GM23338 (cell line): ENCODE data around the gene AK3. TPM values are rescaled to one million over a fixed set of nuclear protein-coding genes. Genes with fewer than 3 reads are reported as not detected.

ENCODE experiments used
- ATAC-seq: fragments of 200-7000 bp; cut with Tn5 transposase; 3 replicates; pipeline ENCODE4 v1.9.1; 2020
- DNase-seq: peaks from one replicate; pipeline ENCODE4 v3.0.0-alpha.2; 2015; ENCODE audit warnings: low spot score
- H2AFZ ChIP-seq: fragments of 200-600 bp; sonication (generic); 2 replicates; pipeline ENCODE4 v1.8.0; 2016; ENCODE audit warnings: antibody characterized with exemption, mild to moderate bottlenecking, moderate library complexity
- H3F3A ChIP-seq: fragments of 200-600 bp; sonication (generic); replicated peaks from 2 replicates; pipeline ENCODE4 v1.8.0; 2017; ENCODE audit warnings: antibody characterized with exemption, mixed run types, low read depth
- H3K27ac ChIP-seq: fragments of 200-600 bp; sonication (generic); 2 replicates; pipeline ENCODE4 v1.6.1; 2016; ENCODE audit warnings: low read depth
- H3K27me3 ChIP-seq: fragments of 200-600 bp; sonication (generic); 2 replicates; pipeline ENCODE4 v1.8.0; 2016; ENCODE audit warnings: mild to moderate bottlenecking, mixed run types, moderate library complexity; ENCODE audit not compliant: insufficient read depth
- H3K36me3 ChIP-seq: fragments of 200-600 bp; sonication (generic); 2 replicates; pipeline ENCODE4 v1.8.0; 2016; ENCODE audit warnings: mild to moderate bottlenecking; ENCODE audit not compliant: insufficient read depth
- H3K4me1 ChIP-seq: fragments of 200-600 bp; sonication (generic); 2 replicates; pipeline ENCODE4 v1.8.0; 2016; ENCODE audit warnings: mild to moderate bottlenecking, moderate library complexity; ENCODE audit not compliant: insufficient read depth
- H3K4me2 ChIP-seq: fragments of 200-600 bp; sonication (generic); 2 replicates; pipeline ENCODE4 v1.7.1; 2017; ENCODE audit warnings: mixed run types
- H3K4me3 ChIP-seq: fragments of 200-600 bp; sonication (generic); 2 replicates; pipeline ENCODE4 v1.6.1; 2016; ENCODE audit warnings: mixed run types
- H3K79me2 ChIP-seq: fragments of 200-600 bp; sonication (generic); replicated peaks from 2 replicates; pipeline ENCODE4 v1.8.0; 2017; ENCODE audit warnings: mild to moderate bottlenecking; ENCODE audit not compliant: insufficient read depth
- H3K9me2 ChIP-seq: fragments of 200-600 bp; sonication (generic); 2 replicates; pipeline ENCODE4 v1.8.0; 2017; ENCODE audit not compliant: insufficient read depth
- H4K20me1 ChIP-seq: fragments of 200-600 bp; sonication (generic); replicated peaks from 2 replicates; pipeline ENCODE4 v1.8.0; 2017; ENCODE audit warnings: mild to moderate bottlenecking; ENCODE audit not compliant: insufficient read depth
- H3K27ac Mint-ChIP-seq: 2 replicates; pipeline ENCODE4 v1.8.0; 2020; ENCODE audit warnings: inconsistent platforms, mild to moderate bottlenecking, moderate library complexity, mixed read lengths
- H3K27me3 Mint-ChIP-seq: 3 replicates; pipeline ENCODE4 v1.8.0; 2022; ENCODE audit warnings: low read depth, mild to moderate bottlenecking, moderate library complexity, mixed read lengths, inconsistent platforms; ENCODE audit not compliant: insufficient read depth, poor library complexity
- H3K36me3 Mint-ChIP-seq: 3 replicates; pipeline ENCODE4 v1.8.0; 2021; ENCODE audit warnings: low read depth, mild to moderate bottlenecking, inconsistent platforms, moderate library complexity, mixed read lengths
- H3K4me1 Mint-ChIP-seq: 3 replicates; pipeline ENCODE4 v1.8.0; 2020; ENCODE audit warnings: mild to moderate bottlenecking, inconsistent platforms, mixed read lengths
- H3K4me3 Mint-ChIP-seq: 3 replicates; pipeline ENCODE4 v1.8.0; 2021; ENCODE audit warnings: moderate library complexity, mild to moderate bottlenecking, inconsistent platforms, mixed read lengths
- H3K9me3 Mint-ChIP-seq: 3 replicates; pipeline ENCODE4 v1.8.0; 2020; ENCODE audit warnings: moderate library complexity, mild to moderate bottlenecking, inconsistent platforms, mixed read lengths
- EZH2 ChIP-seq: fragments of 200-600 bp; sonication (generic); IDR thresholded peaks from one replicate; pipeline ENCODE4 v1.8.0; 2017; ENCODE audit warnings: antibody characterized with exemption, mild to moderate bottlenecking, low read depth; ENCODE audit not compliant: unreplicated experiment
- EZH2phosphoT487 ChIP-seq: fragments of 200-600 bp; sonication (generic); IDR thresholded peaks from one replicate; pipeline ENCODE4 v1.8.1; 2018; ENCODE audit warnings: antibody characterized with exemption; ENCODE audit not compliant: unreplicated experiment
- JUNB ChIP-seq: IDR thresholded peaks from one replicate; pipeline ENCODE4 v1.6.1; 2016; ENCODE audit warnings: antibody characterized with exemption; ENCODE audit not compliant: unreplicated experiment
- NANOG ChIP-seq: IDR thresholded peaks from 2 replicates; pipeline ENCODE4 v1.6.1; 2016; ENCODE audit warnings: antibody characterized with exemption, borderline replicate concordance
- STAT1 ChIP-seq: IDR thresholded peaks from one replicate; pipeline ENCODE4 v1.6.1; 2016; ENCODE audit warnings: antibody characterized with exemption; ENCODE audit not compliant: unreplicated experiment
- ZNF331 ChIP-seq: fragments of 250-450 bp; sonication (Bioruptor Pico); IDR thresholded peaks from 2 replicates; pipeline ENCODE4 v1.5.0; 2020; ENCODE audit warnings: low read depth, mild to moderate bottlenecking, moderate library complexity
- polyA plus RNA-seq: library from polyadenylated mRNA; unstranded; fragments of >200 nt; fragmentation: Nextera tagmentation; extraction: Ambion mirVana; gene quantifications from 2 replicates; pipeline ENCODE4 v1.2.1, GENCODE V29; 2016
- total RNA-seq: library from RNA; depleted of rRNA; stranded (reverse); fragments of >200 nt; shearing (Covaris generic); gene quantifications from 2 replicates; pipeline ENCODE4 v1.2.3, GENCODE V29; 2014
- TF ChIP-seq, protein P1 (sequence below): IDR thresholded peaks from 2 replicates; pipeline ENCODE4 v1.6.1; 2016; ENCODE audit warnings: antibody characterized with exemption
- TF ChIP-seq, protein P2 (sequence below), 2 experiments: fragments of 200-600 bp in 1 of 2; sonication (generic) in 1 of 2; conservative IDR thresholded peaks; 2 replicates each; pipeline versions ENCODE4 v1.5.1 to v1.6.1; 2016 to 2017; ENCODE audit warnings: antibody characterized with exemption in 2 of 2, low read depth in 2 of 2, mild to moderate bottlenecking in 2 of 2, moderate library complexity in 1 of 2
- TF ChIP-seq, protein P3 (sequence below): IDR thresholded peaks from one replicate; pipeline ENCODE4 v1.6.1; 2018; ENCODE audit warnings: antibody characterized with exemption; ENCODE audit not compliant: unreplicated experiment
- TF ChIP-seq, protein P4 (sequence below): fragments of 250-450 bp; sonication (Bioruptor Pico); IDR thresholded peaks from 2 replicates; pipeline ENCODE4 v1.5.0; 2020; ENCODE audit warnings: mild to moderate bottlenecking, moderate library complexity

Gene AK3
- total and polyA plus RNA-seq, 2 experiments from 2014 or later: 30.1 to 40.2 TPM

DNA sequence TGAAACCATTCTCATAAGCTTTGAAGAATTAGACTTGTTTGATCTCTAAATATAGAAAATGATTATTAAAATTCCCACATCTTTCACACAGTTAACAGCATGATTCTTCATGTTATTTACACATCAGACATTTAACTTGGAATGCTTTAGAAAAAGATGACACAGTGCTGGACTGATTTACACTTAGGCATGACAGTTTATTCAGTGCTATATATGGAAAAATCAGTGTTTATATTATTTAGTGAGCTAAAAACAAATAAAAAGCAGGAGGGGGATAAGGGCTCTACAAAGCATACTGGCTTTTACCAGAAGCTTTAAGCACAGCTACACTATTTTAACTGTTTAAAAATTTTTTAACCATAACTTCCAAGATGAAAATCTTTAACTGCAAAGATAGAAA is 31.6 kb downstream of the AK3 start:
- H3F3A ChIP-seq: no peaks in the 10 kb centered on the region
- Mint-ChIP-seq H3K4me3 (no peak overlapping the region), H3K27me3 (no peaks in the 10 kb centered on the region), H3K4me1 (no peaks in the 10 kb centered on the region), H3K36me3 (peaks cover 14% of the 10 kb centered on the region), H3K9me3 (peaks cover 3% of the 10 kb centered on the region; the same call in 2 of the 3 replicates), H3K27ac (no peak overlapping the region)
- H3K27me3 ChIP-seq: no peaks in the 10 kb centered on the region
- no peak overlapping the region for H2AFZ ChIP-seq
- DNase-seq (no peak), ATAC-seq (no peak)
- no peaks in the 10 kb centered on the region for H4K20me1 ChIP-seq
- no peak overlapping the region for H3K4me2 ChIP-seq
- no peak overlapping the region for H3K4me3 ChIP-seq
- H3K4me1 ChIP-seq: no peaks in the 10 kb centered on the region
- no peaks in the 10 kb centered on the region for H3K79me2 ChIP-seq
- H3K9me2 ChIP-seq: no peaks in the 10 kb centered on the region
- TF ChIP-seq ZNF331 (CRISPR knock-in tag) (no peak), EZH2phosphoT487 (no peak), EZH2 (no peak), STAT1 (no peak), JUNB (no peak), NANOG (no peak)
- TF ChIP-seq, protein P1, sequence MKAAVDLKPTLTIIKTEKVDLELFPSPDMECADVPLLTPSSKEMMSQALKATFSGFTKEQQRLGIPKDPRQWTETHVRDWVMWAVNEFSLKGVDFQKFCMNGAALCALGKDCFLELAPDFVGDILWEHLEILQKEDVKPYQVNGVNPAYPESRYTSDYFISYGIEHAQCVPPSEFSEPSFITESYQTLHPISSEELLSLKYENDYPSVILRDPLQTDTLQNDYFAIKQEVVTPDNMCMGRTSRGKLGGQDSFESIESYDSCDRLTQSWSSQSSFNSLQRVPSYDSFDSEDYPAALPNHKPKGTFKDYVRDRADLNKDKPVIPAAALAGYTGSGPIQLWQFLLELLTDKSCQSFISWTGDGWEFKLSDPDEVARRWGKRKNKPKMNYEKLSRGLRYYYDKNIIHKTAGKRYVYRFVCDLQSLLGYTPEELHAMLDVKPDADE: no peak
- TF ChIP-seq, protein P2, sequence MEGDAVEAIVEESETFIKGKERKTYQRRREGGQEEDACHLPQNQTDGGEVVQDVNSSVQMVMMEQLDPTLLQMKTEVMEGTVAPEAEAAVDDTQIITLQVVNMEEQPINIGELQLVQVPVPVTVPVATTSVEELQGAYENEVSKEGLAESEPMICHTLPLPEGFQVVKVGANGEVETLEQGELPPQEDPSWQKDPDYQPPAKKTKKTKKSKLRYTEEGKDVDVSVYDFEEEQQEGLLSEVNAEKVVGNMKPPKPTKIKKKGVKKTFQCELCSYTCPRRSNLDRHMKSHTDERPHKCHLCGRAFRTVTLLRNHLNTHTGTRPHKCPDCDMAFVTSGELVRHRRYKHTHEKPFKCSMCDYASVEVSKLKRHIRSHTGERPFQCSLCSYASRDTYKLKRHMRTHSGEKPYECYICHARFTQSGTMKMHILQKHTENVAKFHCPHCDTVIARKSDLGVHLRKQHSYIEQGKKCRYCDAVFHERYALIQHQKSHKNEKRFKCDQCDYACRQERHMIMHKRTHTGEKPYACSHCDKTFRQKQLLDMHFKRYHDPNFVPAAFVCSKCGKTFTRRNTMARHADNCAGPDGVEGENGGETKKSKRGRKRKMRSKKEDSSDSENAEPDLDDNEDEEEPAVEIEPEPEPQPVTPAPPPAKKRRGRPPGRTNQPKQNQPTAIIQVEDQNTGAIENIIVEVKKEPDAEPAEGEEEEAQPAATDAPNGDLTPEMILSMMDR (conservative IDR thresholded peaks at IDR 0.05; ENCODE audit: low read depth in 2 of 2): no peak
- TF ChIP-seq, protein P3, sequence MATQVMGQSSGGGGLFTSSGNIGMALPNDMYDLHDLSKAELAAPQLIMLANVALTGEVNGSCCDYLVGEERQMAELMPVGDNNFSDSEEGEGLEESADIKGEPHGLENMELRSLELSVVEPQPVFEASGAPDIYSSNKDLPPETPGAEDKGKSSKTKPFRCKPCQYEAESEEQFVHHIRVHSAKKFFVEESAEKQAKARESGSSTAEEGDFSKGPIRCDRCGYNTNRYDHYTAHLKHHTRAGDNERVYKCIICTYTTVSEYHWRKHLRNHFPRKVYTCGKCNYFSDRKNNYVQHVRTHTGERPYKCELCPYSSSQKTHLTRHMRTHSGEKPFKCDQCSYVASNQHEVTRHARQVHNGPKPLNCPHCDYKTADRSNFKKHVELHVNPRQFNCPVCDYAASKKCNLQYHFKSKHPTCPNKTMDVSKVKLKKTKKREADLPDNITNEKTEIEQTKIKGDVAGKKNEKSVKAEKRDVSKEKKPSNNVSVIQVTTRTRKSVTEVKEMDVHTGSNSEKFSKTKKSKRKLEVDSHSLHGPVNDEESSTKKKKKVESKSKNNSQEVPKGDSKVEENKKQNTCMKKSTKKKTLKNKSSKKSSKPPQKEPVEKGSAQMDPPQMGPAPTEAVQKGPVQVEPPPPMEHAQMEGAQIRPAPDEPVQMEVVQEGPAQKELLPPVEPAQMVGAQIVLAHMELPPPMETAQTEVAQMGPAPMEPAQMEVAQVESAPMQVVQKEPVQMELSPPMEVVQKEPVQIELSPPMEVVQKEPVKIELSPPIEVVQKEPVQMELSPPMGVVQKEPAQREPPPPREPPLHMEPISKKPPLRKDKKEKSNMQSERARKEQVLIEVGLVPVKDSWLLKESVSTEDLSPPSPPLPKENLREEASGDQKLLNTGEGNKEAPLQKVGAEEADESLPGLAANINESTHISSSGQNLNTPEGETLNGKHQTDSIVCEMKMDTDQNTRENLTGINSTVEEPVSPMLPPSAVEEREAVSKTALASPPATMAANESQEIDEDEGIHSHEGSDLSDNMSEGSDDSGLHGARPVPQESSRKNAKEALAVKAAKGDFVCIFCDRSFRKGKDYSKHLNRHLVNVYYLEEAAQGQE: no peak
- TF ChIP-seq, protein P4, sequence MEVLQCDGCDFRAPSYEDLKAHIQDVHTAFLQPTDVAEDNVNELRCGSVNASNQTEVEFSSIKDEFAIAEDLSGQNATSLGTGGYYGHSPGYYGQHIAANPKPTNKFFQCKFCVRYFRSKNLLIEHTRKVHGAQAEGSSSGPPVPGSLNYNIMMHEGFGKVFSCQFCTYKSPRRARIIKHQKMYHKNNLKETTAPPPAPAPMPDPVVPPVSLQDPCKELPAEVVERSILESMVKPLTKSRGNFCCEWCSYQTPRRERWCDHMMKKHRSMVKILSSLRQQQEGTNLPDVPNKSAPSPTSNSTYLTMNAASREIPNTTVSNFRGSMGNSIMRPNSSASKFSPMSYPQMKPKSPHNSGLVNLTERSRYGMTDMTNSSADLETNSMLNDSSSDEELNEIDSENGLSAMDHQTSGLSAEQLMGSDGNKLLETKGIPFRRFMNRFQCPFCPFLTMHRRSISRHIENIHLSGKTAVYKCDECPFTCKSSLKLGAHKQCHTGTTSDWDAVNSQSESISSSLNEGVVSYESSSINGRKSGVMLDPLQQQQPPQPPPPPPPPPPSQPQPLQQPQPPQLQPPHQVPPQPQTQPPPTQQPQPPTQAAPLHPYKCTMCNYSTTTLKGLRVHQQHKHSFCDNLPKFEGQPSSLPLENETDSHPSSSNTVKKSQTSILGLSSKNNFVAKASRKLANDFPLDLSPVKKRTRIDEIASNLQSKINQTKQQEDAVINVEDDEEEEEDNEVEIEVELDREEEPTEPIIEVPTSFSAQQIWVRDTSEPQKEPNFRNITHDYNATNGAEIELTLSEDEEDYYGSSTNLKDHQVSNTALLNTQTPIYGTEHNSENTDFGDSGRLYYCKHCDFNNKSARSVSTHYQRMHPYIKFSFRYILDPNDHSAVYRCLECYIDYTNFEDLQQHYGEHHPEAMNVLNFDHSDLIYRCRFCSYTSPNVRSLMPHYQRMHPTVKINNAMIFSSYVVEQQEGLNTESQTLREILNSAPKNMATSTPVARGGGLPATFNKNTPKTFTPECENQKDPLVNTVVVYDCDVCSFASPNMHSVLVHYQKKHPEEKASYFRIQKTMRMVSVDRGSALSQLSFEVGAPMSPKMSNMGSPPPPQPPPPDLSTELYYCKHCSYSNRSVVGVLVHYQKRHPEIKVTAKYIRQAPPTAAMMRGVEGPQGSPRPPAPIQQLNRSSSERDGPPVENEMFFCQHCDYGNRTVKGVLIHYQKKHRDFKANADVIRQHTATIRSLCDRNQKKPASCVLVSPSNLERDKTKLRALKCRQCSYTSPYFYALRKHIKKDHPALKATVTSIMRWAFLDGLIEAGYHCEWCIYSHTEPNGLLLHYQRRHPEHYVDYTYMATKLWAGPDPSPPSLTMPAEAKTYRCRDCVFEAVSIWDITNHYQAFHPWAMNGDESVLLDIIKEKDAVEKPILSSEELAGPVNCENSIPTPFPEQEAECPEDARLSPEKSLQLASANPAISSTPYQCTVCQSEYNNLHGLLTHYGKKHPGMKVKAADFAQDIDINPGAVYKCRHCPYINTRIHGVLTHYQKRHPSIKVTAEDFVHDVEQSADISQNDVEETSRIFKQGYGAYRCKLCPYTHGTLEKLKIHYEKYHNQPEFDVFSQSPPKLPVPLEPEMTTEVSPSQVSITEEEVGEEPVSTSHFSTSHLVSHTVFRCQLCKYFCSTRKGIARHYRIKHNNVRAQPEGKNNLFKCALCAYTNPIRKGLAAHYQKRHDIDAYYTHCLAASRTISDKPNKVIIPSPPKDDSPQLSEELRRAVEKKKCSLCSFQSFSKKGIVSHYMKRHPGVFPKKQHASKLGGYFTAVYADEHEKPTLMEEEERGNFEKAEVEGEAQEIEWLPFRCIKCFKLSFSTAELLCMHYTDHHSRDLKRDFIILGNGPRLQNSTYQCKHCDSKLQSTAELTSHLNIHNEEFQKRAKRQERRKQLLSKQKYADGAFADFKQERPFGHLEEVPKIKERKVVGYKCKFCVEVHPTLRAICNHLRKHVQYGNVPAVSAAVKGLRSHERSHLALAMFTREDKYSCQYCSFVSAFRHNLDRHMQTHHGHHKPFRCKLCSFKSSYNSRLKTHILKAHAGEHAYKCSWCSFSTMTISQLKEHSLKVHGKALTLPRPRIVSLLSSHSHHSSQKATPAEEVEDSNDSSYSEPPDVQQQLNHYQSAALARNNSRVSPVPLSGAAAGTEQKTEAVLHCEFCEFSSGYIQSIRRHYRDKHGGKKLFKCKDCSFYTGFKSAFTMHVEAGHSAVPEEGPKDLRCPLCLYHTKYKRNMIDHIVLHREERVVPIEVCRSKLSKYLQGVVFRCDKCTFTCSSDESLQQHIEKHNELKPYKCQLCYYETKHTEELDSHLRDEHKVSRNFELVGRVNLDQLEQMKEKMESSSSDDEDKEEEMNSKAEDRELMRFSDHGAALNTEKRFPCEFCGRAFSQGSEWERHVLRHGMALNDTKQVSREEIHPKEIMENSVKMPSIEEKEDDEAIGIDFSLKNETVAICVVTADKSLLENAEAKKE: no peak
- peaks cover 9% of the 10 kb centered on the region; the same call in 1 of the 2 replicates for H3K36me3 ChIP-seq
- no peak overlapping the region for H3K27ac ChIP-seq
